ENCODE measurements around the gene ASB16. TPM values are rescaled to one million over a fixed set of nuclear protein-coding genes. Genes with fewer than 3 reads are reported as not detected.
A peak's percentile ranks its signal among the peaks of the same experiment; 100 is the strongest.

The ASB16 gene
- total and polyA plus RNA-seq, 2 donors (not counting 1 experiment from before 2014, with no cell fraction given), result not detected

- DNase-seq, result no peak
- H3K9ac ChIP-seq (ENCODE audit: low read length), result peak within 1 kb of the TSS; percentile 82
- under 1% methylated on average over 44 of the region's 76 CpGs for WGBS (ENCODE audit: insufficient coverage)
Observed at GRCh38 chr17:44219616-44220212, 49.2 kb downstream of the ASB16 start, which contains the start of gene UBTF. Gene UBTF, minus strand, starts transcription at chr17:44219675. Its CDS starts 1,446 bp downstream, at chr17:44218229.

More at GRCh38 chr17:44219616-44220212, 49.2 kb downstream of the ASB16 start, which contains the start of gene UBTF:
- ATAC-seq (ENCODE audit: low read depth), result peak; percentile 16
- ChIA-PET CTCF (interaction anchor here (1.0 to 5.5 kb wide), 9 partner anchors 9 to 129 kb away, joined by 5 to 62 read pairs (median 8); partner anchors contain the start of genes GRN, HDAC5 and SLC25A39), POLR2A (interaction anchor here (0.6 to 7.8 kb wide), 15 partner anchors 9 to 135 kb away, joined by 3 to 100 read pairs (median 4); partner anchors contain the start of genes ATXN7L3, GRN, SLC25A39 and TMUB2)
- Histone ChIP-seq H3K4me2 (replicated peaks; ENCODE audit: low read depth, low read length, poor library complexity, severe bottlenecking) (peak within 1 kb of the TSS; percentile 92), H4K20me1 (ENCODE audit: control insufficient read depth, insufficient read depth, low read length, poor library complexity, severe bottlenecking) (no peaks in the 10 kb centered on the region), H3K27me3 (replicated peaks in 1 of 4; ENCODE audit: control extremely low read depth in 1 of 4, control insufficient read depth in 3 of 4, insufficient read depth in 4 of 4, low read length in 3 of 4) (no peaks in the 10 kb centered on the region), H3K4me1 (ENCODE audit: control insufficient read depth in 2 of 2, insufficient read depth in 2 of 2, low read length in 2 of 2) (peaks cover 41% of the 10 kb centered on the region in 2 donors), H2AFZ (ENCODE audit: insufficient read depth, low read depth, low read length, poor library complexity, severe bottlenecking) (peak within 1 kb of the TSS; percentile 74), H3K36me3 (replicated peaks in 1 of 2; ENCODE audit: control extremely low read depth in 1 of 2, control insufficient read depth in 1 of 2, extremely low read depth in 1 of 2, insufficient read depth in 2 of 2, low read length in 1 of 2) (peaks cover 0 to 14% of the 10 kb centered on the region in 2 experiments), H3K79me2 (ENCODE audit: control insufficient read depth, insufficient read depth, low read length) (peaks cover 43% of the 10 kb centered on the region), H3K9me3 (ENCODE audit: control extremely low read depth in 1 of 3, control insufficient read depth in 2 of 3, insufficient read depth in 1 of 3, low read length in 2 of 3) (no peaks in the 10 kb centered on the region), H3K4me3 (ENCODE audit: control extremely low read depth in 1 of 5, extremely low read depth in 1 of 5, insufficient read depth in 1 of 5, low read depth in 2 of 5, low read length in 4 of 5) (peak within 1 kb of the TSS; percentile 55 to 91 (median 87)), H3K27ac (ENCODE audit: low read length in 2 of 2) (peak within 1 kb of the TSS; percentile 84 to 87)
- no peaks in the 10 kb centered on the region for H3K27me3 Mint-ChIP-seq
- TF ChIP-seq CTCF (IDR thresholded peaks at IDR 0.05) (peak; percentile 2), EZH2 (IDR thresholded peaks at IDR 0.05; ENCODE audit: borderline replicate concordance, insufficient read depth, low read depth, low read length, poor library complexity, severe bottlenecking) (no peak)
- intact Hi-C loops (cut with micrococcal nuclease), result loop anchor here (2.0 kb wide), 1 partner anchor 79 kb away; the partner anchor contains the start of gene HROB
- peak within 1 kb of the TSS; percentile 98 for H3K27ac Mint-ChIP-seq
- peaks cover 44% of the 10 kb centered on the region for H3K4me1 Mint-ChIP-seq
- H3K9me3 Mint-ChIP-seq (ENCODE audit: insufficient read depth), result no peaks in the 10 kb centered on the region
- peak within 1 kb of the TSS; percentile 91 for H3K4me3 Mint-ChIP-seq

Measured in B cell (primary cell).